ENCODE results near the gene SUSD2. TPM values are rescaled to one million over a fixed set of nuclear protein-coding genes. Genes with fewer than 3 reads are reported as not detected.

The SUSD2 gene
- total and polyA plus RNA-seq, 2 of the 8 experiments (the other 6 are each of a cell fraction or from before 2014, with no cell fraction given) = 2.0 to 4.8 TPM

DNA sequence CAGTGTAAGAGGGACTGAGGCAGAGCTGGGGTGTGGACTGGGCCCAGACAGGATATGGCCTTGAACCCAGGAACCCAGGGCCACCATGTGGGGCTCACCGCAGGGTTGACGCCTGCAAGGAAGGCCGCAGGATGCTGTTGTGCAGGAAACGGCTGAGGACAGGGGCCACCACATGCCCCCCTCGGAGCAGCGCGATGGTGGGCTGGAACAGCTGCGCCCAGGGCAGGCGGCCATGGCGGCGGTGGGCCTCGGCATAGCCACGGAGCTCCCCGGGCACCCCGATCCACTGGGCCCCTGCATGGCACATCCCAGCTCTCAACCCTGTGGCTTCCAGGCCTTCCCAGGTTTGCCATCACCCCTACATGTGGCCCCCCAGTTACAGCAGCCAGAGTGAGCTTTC is 51.4 kb downstream of the SUSD2 start (continued):
- no peak for TF ChIP-seq CBX5 (IDR thresholded peaks at IDR 0.05; ENCODE audit: low read depth, low read length)
